Effector memory CD4-positive, alpha-beta T cell (primary cell): ENCODE results near the gene PDE1C.
"Not testable (repeated sequence)": the region's sequence is repeated elsewhere in the genome, so short reads cannot be mapped to it uniquely, and the experiment has no call there.

ENCODE experiments used
- DNase-seq, 3 donors: peaks; one replicate each; pipeline ENCODE4 v3.0.0-alpha.2; 2020
- H3K27ac ChIP-seq: 2 replicates; pipeline ENCODE4 v1.7.0; 2013; ENCODE audit warnings: mild to moderate bottlenecking, low read length, moderate library complexity; ENCODE audit not compliant: insufficient read depth, poor library complexity, severe bottlenecking
- H3K27me3 ChIP-seq: replicated peaks from 2 replicates; pipeline ENCODE4 v1.7.0; 2013; ENCODE audit warnings: mild to moderate bottlenecking, low read length; ENCODE audit not compliant: insufficient read depth, control insufficient read depth, poor library complexity, severe bottlenecking
- H3K36me3 ChIP-seq: 2 replicates; pipeline ENCODE4 v1.7.0; 2013; ENCODE audit warnings: mild to moderate bottlenecking, low read length, moderate library complexity; ENCODE audit not compliant: control insufficient read depth, insufficient read depth
- H3K4me1 ChIP-seq: 2 replicates; pipeline ENCODE4 v1.7.0; 2013; ENCODE audit warnings: low read length, mild to moderate bottlenecking; ENCODE audit not compliant: control insufficient read depth, insufficient read depth, poor library complexity, severe bottlenecking
- H3K4me3 ChIP-seq: 2 replicates; pipeline ENCODE4 v1.7.0; 2013; ENCODE audit warnings: low read length, low read depth, mild to moderate bottlenecking; ENCODE audit not compliant: insufficient read depth, poor library complexity, severe bottlenecking
- H3K9me3 ChIP-seq: 2 replicates; pipeline ENCODE4 v1.7.0; 2013; ENCODE audit warnings: mild to moderate bottlenecking, low read length, moderate library complexity; ENCODE audit not compliant: control insufficient read depth

The PDE1C gene

GRCh38 chr7:31851119-31851518 lies 219.1 kb downstream of the PDE1C start:
- no peaks in the 10 kb centered on the region for H3K4me1 ChIP-seq
- no peak overlapping the region for H3K4me3 ChIP-seq
- no peak overlapping the region for H3K27ac ChIP-seq
- H3K9me3 ChIP-seq, result no peaks in the 10 kb centered on the region
- no peaks in the 10 kb centered on the region for H3K36me3 ChIP-seq
- DNase-seq, result no peak
- no peaks in the 10 kb centered on the region for H3K27me3 ChIP-seq

GRCh38 chr7:31850601-31851000 lies 219.6 kb downstream of the PDE1C start:
- Histone ChIP-seq H3K27ac (no peak overlapping the region), H3K27me3 (no peaks in the 10 kb centered on the region), H3K4me3 (no peak overlapping the region), H3K36me3 (no peaks in the 10 kb centered on the region), H3K9me3 (no peaks in the 10 kb centered on the region), H3K4me1 (no peaks in the 10 kb centered on the region)
- DNase-seq, result no peak

- H3K36me3 ChIP-seq, result no peaks in the 10 kb centered on the region
Measured at GRCh38 chr7:31850066-31850465, 220.1 kb downstream of the PDE1C start.

DNA sequence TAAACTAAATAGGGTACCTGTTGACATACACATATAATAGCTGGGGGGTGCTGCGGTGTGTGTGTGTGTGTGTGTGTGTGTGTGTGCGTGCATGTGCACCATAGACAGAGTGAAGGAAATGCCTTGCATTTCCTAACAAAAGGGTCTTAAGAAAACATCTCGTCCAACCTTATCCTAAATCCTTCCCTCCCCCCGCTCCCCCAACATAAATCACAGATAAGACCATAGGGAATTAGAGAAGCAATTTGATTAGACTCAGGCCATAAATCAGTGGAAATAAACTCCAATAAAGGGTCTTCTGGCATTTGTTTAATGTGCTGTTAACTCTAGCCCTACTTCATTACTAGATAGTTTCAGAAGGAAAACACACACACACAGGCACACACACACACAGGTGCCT lies 234.7 kb downstream of the PDE1C start:
- no peaks in the 10 kb centered on the region for H3K4me1 ChIP-seq
- no peak overlapping the region for H3K27ac ChIP-seq
- no peaks in the 10 kb centered on the region for H3K27me3 ChIP-seq
- no peaks in the 10 kb centered on the region for H3K9me3 ChIP-seq
- no peak overlapping the region for H3K4me3 ChIP-seq
- no peaks in the 10 kb centered on the region for H3K36me3 ChIP-seq
- DNase-seq, result no peak

More at GRCh38 chr7:31850066-31850465, 220.1 kb downstream of the PDE1C start:
- Histone ChIP-seq H3K27me3 (no peaks in the 10 kb centered on the region), H3K4me1 (no peaks in the 10 kb centered on the region), H3K4me3 (no peak overlapping the region), H3K27ac (no peak overlapping the region), H3K9me3 (no peaks in the 10 kb centered on the region)
- DNase-seq, result no peak

- not testable (repeated sequence) for H3K27ac ChIP-seq, H3K4me1 ChIP-seq, DNase-seq, H3K36me3 ChIP-seq, H3K4me3 ChIP-seq, H3K27me3 ChIP-seq, H3K9me3 ChIP-seq
Measured at GRCh38 chr7:31833625-31834024, 236.6 kb downstream of the PDE1C start.

- Histone ChIP-seq H3K36me3 (no peaks in the 10 kb centered on the region), H3K27ac (no peak overlapping the region), H3K27me3 (no peaks in the 10 kb centered on the region), H3K4me3 (no peak overlapping the region), H3K9me3 (no peaks in the 10 kb centered on the region), H3K4me1 (no peaks in the 10 kb centered on the region)
- DNase-seq, result no peak
Measured at GRCh38 chr7:31828520-31828919, 241.7 kb downstream of the PDE1C start.

DNA sequence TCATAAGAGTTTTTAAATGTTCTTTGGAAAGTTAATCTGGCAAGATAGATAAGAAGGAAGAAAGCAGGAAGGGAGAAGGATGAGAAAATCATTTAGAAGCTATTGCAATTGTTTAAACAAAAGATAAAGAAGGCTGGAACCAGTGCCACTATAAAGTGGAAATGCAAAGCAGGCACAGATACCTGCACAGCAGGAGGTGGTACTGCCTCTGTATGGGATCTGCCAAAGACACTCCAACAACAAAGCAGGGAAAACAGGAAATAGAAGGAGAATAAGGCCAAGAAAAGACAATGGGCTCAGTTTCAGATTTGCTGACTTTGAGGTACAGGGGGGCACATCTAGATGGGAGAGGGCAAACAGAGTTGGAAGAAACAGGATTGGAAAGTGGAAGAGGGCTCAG lies 244.6 kb downstream of the PDE1C start:
- DNase-seq, result no peak
- no peaks in the 10 kb centered on the region for H3K4me1 ChIP-seq
- no peak overlapping the region for H3K27ac ChIP-seq
- H3K9me3 ChIP-seq, result no peaks in the 10 kb centered on the region
- H3K4me3 ChIP-seq, result no peak overlapping the region
- no peaks in the 10 kb centered on the region for H3K36me3 ChIP-seq
- H3K27me3 ChIP-seq, result no peaks in the 10 kb centered on the region

GRCh38 chr7:31819031-31819430 lies 251.2 kb downstream of the PDE1C start:
- H3K36me3 ChIP-seq, result no peaks in the 10 kb centered on the region

DNA sequence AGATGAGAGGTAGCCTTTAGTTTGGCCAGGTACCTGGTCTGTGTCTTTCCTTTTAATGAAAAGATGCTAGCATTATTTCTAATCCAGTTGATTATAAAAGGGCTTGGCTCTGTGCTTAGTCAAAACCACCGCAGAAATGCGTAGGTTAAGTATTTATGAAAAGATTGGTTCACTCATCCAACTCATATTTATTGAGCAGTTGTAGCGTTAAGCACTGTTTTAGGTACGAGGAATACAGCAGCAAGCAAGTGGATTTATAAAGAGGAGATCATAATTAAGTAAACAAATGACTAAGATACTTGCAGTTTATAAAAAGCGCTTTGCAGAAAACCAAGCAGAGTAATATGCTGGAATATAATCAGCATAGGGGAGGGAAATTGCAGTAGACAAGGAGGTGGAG lies 253.4 kb downstream of the PDE1C start:
- Histone ChIP-seq H3K9me3 (no peaks in the 10 kb centered on the region), H3K36me3 (no peaks in the 10 kb centered on the region), H3K27ac (no peak overlapping the region), H3K4me3 (no peak overlapping the region), H3K27me3 (no peaks in the 10 kb centered on the region), H3K4me1 (no peaks in the 10 kb centered on the region)
- DNase-seq, result no peak

More at GRCh38 chr7:31819031-31819430, 251.2 kb downstream of the PDE1C start:
- Histone ChIP-seq H3K9me3 (no peaks in the 10 kb centered on the region), H3K27me3 (no peaks in the 10 kb centered on the region), H3K4me3 (no peak overlapping the region), H3K4me1 (no peaks in the 10 kb centered on the region), H3K27ac (no peak overlapping the region)
- no peak for DNase-seq

GRCh38 chr7:31815796-31816195 lies 254.4 kb downstream of the PDE1C start:
- H3K4me1 ChIP-seq, result no peaks in the 10 kb centered on the region
- H3K27ac ChIP-seq, result no peak overlapping the region
- H3K27me3 ChIP-seq, result no peaks in the 10 kb centered on the region
- DNase-seq, result no peak
- H3K36me3 ChIP-seq, result no peaks in the 10 kb centered on the region
- H3K9me3 ChIP-seq, result no peaks in the 10 kb centered on the region
- H3K4me3 ChIP-seq, result no peak overlapping the region

- H3K4me1 ChIP-seq, result no peaks in the 10 kb centered on the region
- no peaks in the 10 kb centered on the region for H3K9me3 ChIP-seq
- H3K4me3 ChIP-seq, result no peak overlapping the region
- no peak overlapping the region for H3K27ac ChIP-seq
- no peaks in the 10 kb centered on the region for H3K27me3 ChIP-seq
- no peaks in the 10 kb centered on the region for H3K36me3 ChIP-seq
- DNase-seq, result no peak
Measured at GRCh38 chr7:31814187-31814586, 256.0 kb downstream of the PDE1C start.
